ENCODE data around the gene ERC2.
"Not testable (repeated sequence)": the region's sequence is repeated elsewhere in the genome, so short reads cannot be mapped to it uniquely, and the experiment has no call there.

GRCh38 chr3:55831876-55832275, 636.4 kb downstream of the ERC2 start:
- TF ChIP-seq TAF1 (IDR thresholded peaks at IDR 0.05; ENCODE audit: borderline replicate concordance, low read depth, low read length); POLR2AphosphoS5 (IDR thresholded peaks at IDR 0.05; ENCODE audit: low read depth, low read length); POLR2A (IDR thresholded peaks at IDR 0.05; ENCODE audit: low read depth, low read length): not testable (repeated sequence)

All from GM12892 (cell line).